Duodenal mucosa (tissue), 2 donors: Measurements from ENCODE around the gene LINC00237.

ENCODE experiments used
- H3K27ac ChIP-seq: one replicate; pipeline ENCODE4 v1.7.0; 2013; ENCODE audit warnings: low read depth, low read length
- H3K27me3 ChIP-seq, 2 donors: one replicate each; pipeline ENCODE4 v1.7.0; 2013; ENCODE audit warnings: low read length in 2 of 2, control low read depth in 1 of 2; ENCODE audit not compliant: insufficient read depth in 2 of 2, control insufficient read depth in 1 of 2
- H3K36me3 ChIP-seq, 2 donors: one replicate each; pipeline ENCODE4 v1.7.0; 2013; ENCODE audit warnings: low read length in 2 of 2, control low read depth in 1 of 2; ENCODE audit not compliant: insufficient read depth in 2 of 2, control insufficient read depth in 1 of 2
- H3K4me1 ChIP-seq, 2 donors: one replicate each; pipeline ENCODE4 v1.7.0; 2013; ENCODE audit warnings: low read length in 2 of 2, control low read depth in 1 of 2; ENCODE audit not compliant: insufficient read depth in 2 of 2, control insufficient read depth in 1 of 2
- H3K4me3 ChIP-seq, 2 donors: one replicate each; pipeline ENCODE4 v1.7.0; 2013; ENCODE audit warnings: low read length in 2 of 2, low read depth in 1 of 2
- H3K9ac ChIP-seq, 2 donors: one replicate each; pipeline ENCODE4 v1.7.0; 2013; ENCODE audit warnings: low read length in 2 of 2, low read depth in 1 of 2
- H3K9me3 ChIP-seq, 2 donors: one replicate each; pipeline ENCODE4 v1.7.0; 2013; ENCODE audit warnings: low read length in 2 of 2, control low read depth in 1 of 2; ENCODE audit not compliant: control insufficient read depth in 1 of 2

LINC00237 gene

DNA sequence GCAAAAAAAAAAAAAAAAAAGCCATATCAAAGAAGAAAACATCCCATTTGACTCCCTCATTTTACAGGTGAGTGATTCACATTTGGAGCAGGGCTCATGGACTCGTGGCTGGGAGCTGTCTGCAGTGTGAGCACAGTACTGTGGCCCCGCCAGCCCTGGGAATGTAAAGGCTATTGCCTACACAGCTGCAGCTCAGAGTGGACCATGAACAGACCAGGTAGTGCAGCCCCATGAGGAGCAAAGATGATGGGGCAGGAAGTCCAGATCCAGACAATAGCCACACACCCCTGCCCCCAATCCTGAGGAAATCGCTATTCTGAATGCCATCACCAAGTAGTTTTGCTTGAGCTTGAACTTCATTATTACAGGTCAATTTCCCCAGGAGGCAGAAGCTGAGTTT lies 55.4 kb downstream of the LINC00237 start:
- H3K36me3 ChIP-seq, result no peaks in the 10 kb centered on the region
- no peaks in the 10 kb centered on the region for H3K9me3 ChIP-seq
- H3K9ac ChIP-seq, result no peak overlapping the region
- no peaks in the 10 kb centered on the region for H3K4me1 ChIP-seq
- H3K27ac ChIP-seq, result no peak overlapping the region
- no peak overlapping the region for H3K4me3 ChIP-seq
- peaks cover 0 to 7% of the 10 kb centered on the region in 2 donors for H3K27me3 ChIP-seq

DNA sequence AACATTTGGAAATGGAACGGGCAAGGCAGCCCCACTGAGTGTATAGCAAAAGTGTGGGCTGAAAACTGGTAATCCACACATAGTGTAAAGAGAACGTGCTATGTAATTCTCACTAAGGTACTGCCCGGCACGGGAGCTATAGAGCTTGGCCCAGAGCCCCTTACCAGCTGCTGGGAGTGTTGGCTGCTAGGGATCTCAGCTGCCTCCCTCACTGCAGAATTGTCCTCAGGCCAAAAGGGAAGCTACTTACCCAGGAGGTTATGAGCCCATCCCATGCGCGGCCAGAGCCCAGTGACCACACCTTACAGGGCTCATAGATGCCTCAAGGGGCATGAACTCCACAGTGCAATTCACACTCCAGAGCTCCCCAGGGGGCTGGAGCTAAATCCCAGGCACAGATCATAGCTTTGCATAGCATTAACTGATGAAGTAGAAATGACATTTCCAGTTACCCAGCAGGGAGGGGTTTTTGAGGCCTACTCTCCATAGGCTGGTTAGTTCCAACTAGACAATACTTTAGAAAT lies 56.8 kb downstream of the LINC00237 start:
- Histone ChIP-seq H3K4me1 (peaks cover 0 to 3% of the 10 kb centered on the region in 2 donors), H3K27me3 (peaks cover 0 to 7% of the 10 kb centered on the region in 2 donors), H3K4me3 (no peak overlapping the region), H3K9me3 (no peaks in the 10 kb centered on the region), H3K9ac (no peak overlapping the region), H3K36me3 (no peaks in the 10 kb centered on the region), H3K27ac (no peak overlapping the region)

DNA sequence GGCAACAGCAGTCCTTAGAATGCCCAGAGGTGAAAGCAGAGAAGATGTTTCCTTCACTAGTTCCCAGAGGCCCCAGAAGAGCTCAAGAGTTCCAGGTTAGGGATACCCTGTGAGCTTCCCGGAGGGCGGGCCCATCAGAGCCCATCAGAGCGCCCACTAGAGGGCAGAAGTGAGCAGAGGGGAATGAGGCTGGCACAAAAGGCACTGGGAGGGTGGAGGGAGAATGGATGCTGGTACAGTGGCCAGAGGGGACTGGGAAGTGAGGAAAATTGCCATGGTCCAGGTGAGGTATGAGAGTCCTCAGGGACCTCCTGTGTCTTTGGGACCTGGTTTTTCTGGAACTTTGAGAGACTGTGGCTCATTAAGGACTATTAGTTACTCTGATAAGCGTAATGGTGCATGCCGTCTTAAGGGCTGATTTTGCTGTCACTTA lies 57.3 kb downstream of the LINC00237 start:
- Histone ChIP-seq H3K27me3 (peaks cover 0 to 7% of the 10 kb centered on the region in 2 donors), H3K4me3 (no peak overlapping the region), H3K9ac (no peak overlapping the region), H3K9me3 (no peaks in the 10 kb centered on the region), H3K36me3 (no peaks in the 10 kb centered on the region), H3K27ac (no peak overlapping the region), H3K4me1 (peaks cover 0 to 3% of the 10 kb centered on the region in 2 donors)

DNA sequence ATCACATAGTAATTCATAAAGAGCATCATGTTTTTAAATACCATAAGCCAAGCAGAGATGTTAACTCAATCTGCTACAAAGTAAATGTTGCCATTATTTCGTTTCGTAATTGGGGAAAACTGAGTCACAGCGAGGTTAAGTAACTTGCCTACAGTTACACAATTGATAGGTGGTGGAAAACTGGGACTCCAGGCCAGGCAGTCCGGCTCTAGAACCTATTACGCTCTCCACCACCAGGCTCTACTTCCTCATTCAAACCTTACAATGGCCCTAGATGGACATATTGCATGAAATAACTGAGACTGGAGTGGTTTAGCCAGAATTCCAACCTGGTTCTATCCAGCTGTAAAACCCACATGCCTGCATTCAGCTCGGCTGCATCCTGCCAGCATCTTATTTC lies 58.2 kb downstream of the LINC00237 start:
- peaks cover 0 to 7% of the 10 kb centered on the region in 2 donors for H3K27me3 ChIP-seq
- peaks cover 0 to 3% of the 10 kb centered on the region in 2 donors for H3K4me1 ChIP-seq
- H3K36me3 ChIP-seq, result no peaks in the 10 kb centered on the region
- H3K27ac ChIP-seq, result no peak overlapping the region
- no peak overlapping the region for H3K9ac ChIP-seq
- no peak overlapping the region for H3K4me3 ChIP-seq
- no peaks in the 10 kb centered on the region for H3K9me3 ChIP-seq

GRCh38 chr20:21046413-21047070 lies 59.6 kb downstream of the LINC00237 start:
- peaks cover 0 to 7% of the 10 kb centered on the region in 2 donors for H3K27me3 ChIP-seq
- H3K27ac ChIP-seq, result no peak overlapping the region
- no peak overlapping the region for H3K9ac ChIP-seq
- no peak overlapping the region for H3K4me3 ChIP-seq
- peaks cover 0 to 3% of the 10 kb centered on the region in 2 donors for H3K4me1 ChIP-seq
- H3K9me3 ChIP-seq, result no peaks in the 10 kb centered on the region
- no peaks in the 10 kb centered on the region for H3K36me3 ChIP-seq
